Measurements from ENCODE around the gene BCLAF1. TPM values are rescaled to one million over a fixed set of nuclear protein-coding genes. Genes with fewer than 3 reads are reported as not detected.

Gene BCLAF1
- total and polyA plus RNA-seq, 9 of the 15 experiments (the other 6 are each of a cell fraction or from before 2014, with no cell fraction given) = 65.4 to 286 (median 165) TPM

- no peak for TF ChIP-seq CHD7 (IDR thresholded peaks at IDR 0.05; ENCODE audit: low read depth, low read length)
- no peak for TF ChIP-seq PTTG1 (tag; IDR thresholded peaks at IDR 0.05; ENCODE audit: low read depth)
- TF ChIP-seq STAT5B (CRISPR knock-in tag; IDR thresholded peaks at IDR 0.05) = no peak
- TF ChIP-seq CREBBP (IDR thresholded peaks at IDR 0.05; ENCODE audit: low read depth, low read length) = no peak
- no peak for TF ChIP-seq GTF3C2 (IDR thresholded peaks at IDR 0.05; ENCODE audit: borderline replicate concordance, extremely low read depth, insufficient read length)
- peak in 1 of 2 experiments; percentile 14 for TF ChIP-seq E2F6 (IDR thresholded peaks at IDR 0.05; ENCODE audit: borderline replicate concordance in 1 of 2, extremely low read depth in 1 of 2, insufficient read depth in 1 of 2, insufficient read length in 1 of 2, low read depth in 1 of 2, low read length in 1 of 2, poor library complexity in 1 of 2, severe bottlenecking in 1 of 2)
Measured at GRCh38 chr6:136236466-136237293, 53.0 kb downstream of the BCLAF1 start (continued).
